ENCODE results near the gene KCNS3. TPM values are rescaled to one million over a fixed set of nuclear protein-coding genes. Genes with fewer than 3 reads are reported as not detected.
"Not testable (repeated sequence)": the region's sequence is repeated elsewhere in the genome, so short reads cannot be mapped to it uniquely, and the experiment has no call there.

The KCNS3 gene
- polyA plus RNA-seq, 3 donors: 1.5 to 7.3 (median 1.9) TPM

GRCh38 chr2:17933256-17933655 is 54.8 kb downstream of the KCNS3 start:
- H3K27ac ChIP-seq (ENCODE audit: low read depth, low read length): no peak overlapping the region
- WGBS, 3 donors: 76 to 92% (median 89%) methylated on average over 3 of the region's 3 CpGs

- 55 to 93% (median 71%) methylated on average over 4 of the region's 4 CpGs for WGBS, 3 donors
- no peak overlapping the region for H3K27ac ChIP-seq (ENCODE audit: low read depth, low read length)
These were observed 56.3 kb downstream of the KCNS3 start for GRCh38 chr2:17934721-17935120.

DNA sequence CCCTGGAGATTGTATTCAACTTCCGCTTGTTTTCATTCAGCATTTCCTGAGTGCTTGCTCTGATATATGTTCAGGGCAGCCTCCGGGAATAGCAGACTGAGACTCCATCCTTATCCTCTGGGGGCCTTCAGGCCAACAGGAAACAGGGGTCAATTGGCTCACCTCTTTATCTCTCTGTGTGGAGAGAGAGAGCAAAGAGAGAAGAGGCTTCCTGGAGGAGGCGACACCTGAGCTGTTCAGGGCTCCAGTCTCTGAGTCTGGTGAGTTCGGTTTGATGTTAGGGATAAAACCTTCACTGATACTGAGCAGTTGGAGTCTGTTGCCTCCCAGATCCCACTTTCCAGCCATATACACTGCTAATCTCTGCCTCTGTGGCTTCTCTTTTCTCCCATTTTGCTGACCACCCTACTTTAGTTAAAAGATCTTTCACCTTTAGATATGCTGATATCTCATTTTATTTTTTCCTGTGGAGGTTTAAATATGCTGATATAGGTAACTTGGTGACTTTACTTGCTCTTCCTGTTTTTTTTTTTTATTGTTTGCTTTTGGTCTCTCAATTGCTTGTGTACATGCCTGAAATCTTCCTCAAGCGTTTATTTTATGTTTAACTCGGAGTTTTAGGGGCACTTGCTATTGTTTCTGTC is 56.9 kb downstream of the KCNS3 start:
- no peak overlapping the region for H3K27ac ChIP-seq (ENCODE audit: low read depth, low read length)
- WGBS, 3 donors: 62 to 66% (median 64%) methylated on average over 6 of the region's 6 CpGs

GRCh38 chr2:17936599-17936998 is 58.1 kb downstream of the KCNS3 start:
- no peak overlapping the region for H3K27ac ChIP-seq (ENCODE audit: low read depth, low read length)
- WGBS, 3 donors: 78 to 92% (median 81%) methylated on average over 1 of the region's 1 CpG

DNA sequence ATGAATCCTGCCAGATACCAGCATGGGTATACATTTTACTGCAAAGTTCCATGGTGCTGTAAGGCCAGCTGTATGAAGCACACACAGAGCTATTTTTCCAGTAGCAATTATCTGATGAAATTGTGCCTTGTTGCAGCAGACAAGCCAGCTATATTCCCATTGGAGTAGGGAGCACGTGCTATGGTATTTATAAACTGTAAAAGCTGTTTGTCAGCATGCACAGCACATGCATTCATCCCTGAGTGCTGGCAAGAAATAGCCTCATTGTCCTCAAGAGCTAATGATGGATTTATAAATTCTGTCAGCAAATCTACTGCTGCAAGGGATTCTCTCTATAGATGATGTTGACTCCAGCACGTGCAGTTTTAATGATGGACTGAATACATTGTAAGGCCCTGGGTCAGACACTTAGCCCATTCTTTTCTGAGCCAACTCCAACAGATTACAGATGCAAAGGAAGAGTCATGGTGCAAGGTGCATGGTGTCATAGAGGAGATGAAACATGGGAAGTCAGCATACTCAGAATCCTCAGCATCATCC is 61.7 kb downstream of the KCNS3 start:
- H3K27ac ChIP-seq (ENCODE audit: low read depth, low read length): no peak overlapping the region
- 47 to 59% (median 53%) methylated on average over 2 of the region's 2 CpGs for WGBS, 3 donors

GRCh38 chr2:17943444-17943843 is 65.0 kb downstream of the KCNS3 start:
- 64 to 86% (median 79%) methylated on average over 4 of the region's 4 CpGs for WGBS, 3 donors
- no peak overlapping the region for H3K27ac ChIP-seq (ENCODE audit: low read depth, low read length)

- WGBS, 3 donors: 74 to 84% (median 74%) methylated on average over 3 of the region's 3 CpGs
These were observed 68.6 kb downstream of the KCNS3 start for GRCh38 chr2:17947113-17947512.

DNA sequence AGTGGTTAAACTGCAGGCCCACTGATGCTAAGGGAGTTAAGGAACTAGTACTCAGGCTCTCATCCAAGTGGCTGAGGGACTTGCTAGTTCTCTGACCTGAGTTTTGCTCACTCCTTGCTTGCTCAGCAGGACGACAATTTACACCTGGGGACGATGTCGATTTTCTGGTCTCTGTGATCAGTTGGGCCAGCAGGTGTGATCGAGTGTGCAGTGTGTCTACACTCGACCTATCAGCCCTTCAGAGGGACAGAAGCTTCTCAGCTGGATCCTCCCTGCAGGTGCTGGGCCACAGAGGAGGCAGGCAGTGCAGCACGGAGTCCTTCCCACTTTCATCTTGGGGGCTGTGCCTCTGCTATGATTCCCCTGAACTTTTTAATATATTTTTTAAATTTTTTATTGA is 71.5 kb downstream of the KCNS3 start:
- 60 to 83% (median 76%) methylated on average over 6 of the region's 6 CpGs for WGBS, 3 donors
- H3K27ac ChIP-seq (ENCODE audit: low read depth, low read length): no peak overlapping the region

More at GRCh38 chr2:17947113-17947512, 68.6 kb downstream of the KCNS3 start:
- no peak overlapping the region for H3K27ac ChIP-seq (ENCODE audit: low read depth, low read length)

GRCh38 chr2:17951563-17951962 is 73.1 kb downstream of the KCNS3 start:
- no peak overlapping the region for H3K27ac ChIP-seq (ENCODE audit: low read depth, low read length)
- WGBS, 3 donors: 65 to 91% (median 76%) methylated on average over 4 of the region's 4 CpGs

DNA sequence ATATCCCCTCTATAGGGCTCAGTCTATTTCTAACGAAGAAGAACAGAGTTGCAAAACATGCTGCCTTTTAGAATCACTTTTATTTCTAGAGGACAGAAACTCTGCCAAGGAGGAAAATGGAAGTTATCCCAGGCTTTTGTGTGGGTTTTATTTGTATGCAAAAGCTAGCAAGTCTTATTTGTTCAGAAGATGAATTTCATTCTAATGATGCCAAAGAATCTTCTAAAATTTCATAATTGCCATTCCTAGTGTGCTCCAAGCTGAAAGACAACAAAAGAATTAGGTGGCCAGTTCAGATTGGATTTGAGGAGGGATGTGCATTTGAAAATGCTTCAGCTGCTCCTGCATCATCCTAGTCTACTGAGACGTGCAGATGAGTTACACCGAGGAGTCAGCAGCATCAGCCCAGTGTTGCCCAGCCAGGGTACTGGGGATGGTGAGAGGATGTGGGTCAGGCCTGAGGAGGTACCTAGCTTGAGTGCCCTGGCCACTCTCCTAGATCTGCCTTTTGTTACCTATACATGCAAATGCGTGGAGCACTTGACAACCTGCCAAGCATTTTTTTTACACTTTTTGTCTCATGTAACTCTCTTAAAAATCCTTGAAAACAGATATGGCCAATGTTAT is 80.1 kb downstream of the KCNS3 start:
- H3K27ac ChIP-seq (ENCODE audit: low read depth, low read length): no peak overlapping the region
- 73 to 76% (median 75%) methylated on average over 4 of the region's 4 CpGs for WGBS, 3 donors

- no peak overlapping the region for H3K27ac ChIP-seq (ENCODE audit: low read depth, low read length)
- WGBS, 3 donors: 28 to 47% (median 39%) methylated on average over 3 of the region's 3 CpGs
These were observed 80.9 kb downstream of the KCNS3 start for GRCh38 chr2:17959356-17959755.

GRCh38 chr2:17959833-17960232 is 81.4 kb downstream of the KCNS3 start:
- no peak overlapping the region for H3K27ac ChIP-seq (ENCODE audit: low read depth, low read length)
- WGBS, 3 donors: 70 to 88% (median 86%) methylated on average over 5 of the region's 5 CpGs

DNA sequence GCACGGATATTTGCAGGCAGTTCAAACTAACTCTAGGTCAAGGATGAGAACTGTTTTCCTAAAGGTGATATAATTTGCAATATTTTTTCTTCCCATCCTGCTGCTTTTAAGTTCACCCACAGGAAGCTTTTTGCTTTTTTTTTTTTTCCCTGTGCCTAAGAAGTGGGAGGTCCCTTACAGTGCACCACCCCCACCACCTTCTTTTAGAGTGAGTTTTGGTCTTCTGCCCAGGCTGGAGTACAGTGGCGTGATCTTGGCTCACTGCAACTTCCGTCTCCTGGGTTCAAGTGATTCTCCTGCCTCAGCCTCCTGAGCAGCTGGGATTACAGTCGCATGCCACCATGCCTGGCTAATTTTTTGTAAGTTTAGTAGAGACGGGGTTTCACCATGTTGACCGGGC is 82.5 kb downstream of the KCNS3 start:
- no peak overlapping the region for H3K27ac ChIP-seq (ENCODE audit: low read depth, low read length)
- 73 to 90% (median 89%) methylated on average over 6 of the region's 6 CpGs for WGBS, 3 donors

- H3K27ac ChIP-seq (ENCODE audit: low read depth, low read length): no peak overlapping the region
- 82 to 89% (median 85%) methylated on average over 2 of the region's 2 CpGs for WGBS, 3 donors
These were observed 83.3 kb downstream of the KCNS3 start for GRCh38 chr2:17961789-17962188.

- WGBS, 3 donors: 3 to 15% (median 4%) methylated on average over 2 of the region's 2 CpGs
These were observed 84.4 kb downstream of the KCNS3 start for GRCh38 chr2:17962876-17963275.

DNA sequence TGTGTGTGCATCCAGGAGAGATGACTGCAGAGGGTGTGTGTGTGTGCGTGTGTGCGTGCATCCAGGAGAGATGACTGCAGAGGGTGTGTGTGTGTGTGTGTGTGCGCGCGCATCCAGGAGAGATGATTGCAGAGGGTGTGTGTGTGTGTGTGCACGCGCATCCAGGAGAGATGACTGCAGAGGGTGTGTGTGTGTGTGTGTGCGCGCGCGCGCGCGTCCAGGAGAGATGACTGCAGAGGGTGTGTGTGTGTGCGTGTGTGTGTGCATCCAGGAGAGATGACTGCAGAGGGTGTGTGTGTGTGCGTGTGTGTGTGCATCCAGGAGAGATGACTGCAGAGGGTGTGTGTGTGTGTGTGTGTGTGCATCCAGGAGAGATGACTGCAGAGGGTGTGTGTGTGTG is 85.1 kb downstream of the KCNS3 start:
- 86 to 93% (median 92%) methylated on average over 15 to 16 of the region's 16 CpGs for WGBS, 3 donors
- not testable (repeated sequence) for H3K27ac ChIP-seq (ENCODE audit: low read depth, low read length)

More at GRCh38 chr2:17962876-17963275, 84.4 kb downstream of the KCNS3 start:
- H3K27ac ChIP-seq (ENCODE audit: low read depth, low read length): no peak overlapping the region

GRCh38 chr2:17965196-17965595 is 86.7 kb downstream of the KCNS3 start:
- WGBS, 3 donors: 80 to 87% (median 86%) methylated on average over 3 of the region's 3 CpGs

DNA sequence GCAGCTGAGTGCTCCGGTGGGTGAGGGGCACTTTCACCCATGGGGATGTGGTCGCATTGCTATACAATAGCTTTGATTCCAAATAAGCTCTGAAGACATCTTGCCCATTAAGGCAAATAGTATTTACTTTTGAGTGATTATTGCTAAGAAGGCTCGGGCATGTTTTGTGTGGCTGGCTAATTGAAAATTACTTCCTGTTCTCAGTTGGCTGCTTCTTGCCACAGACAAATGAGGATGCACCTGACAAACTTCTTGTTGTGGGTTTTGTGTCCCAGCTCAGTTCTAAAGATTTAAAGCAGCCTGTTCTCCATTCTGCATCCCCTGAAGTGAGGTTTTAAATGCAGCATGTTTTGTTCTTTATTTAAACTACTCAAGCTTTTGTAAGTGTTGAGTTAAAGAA is 88.3 kb downstream of the KCNS3 start:
- H3K27ac ChIP-seq (ENCODE audit: low read depth, low read length): no peak overlapping the region
- WGBS, 3 donors: 49 to 63% (median 53%) methylated on average over 3 of the region's 3 CpGs

More at GRCh38 chr2:17965196-17965595, 86.7 kb downstream of the KCNS3 start:
- no peak overlapping the region for H3K27ac ChIP-seq (ENCODE audit: low read depth, low read length)

GRCh38 chr2:17969661-17970060 is 91.2 kb downstream of the KCNS3 start:
- 84 to 94% (median 87%) methylated on average over 3 of the region's 3 CpGs for WGBS, 3 donors

More at GRCh38 chr2:17969661-17970060, 91.2 kb downstream of the KCNS3 start:
- H3K27ac ChIP-seq (ENCODE audit: low read depth, low read length): no peak overlapping the region
